Measurements from ENCODE around the gene E2F4.
A peak's percentile ranks its signal among the peaks of the same experiment; 100 is the strongest.

Gene E2F4

GRCh38 chr16:67177743-67178699 lies 13.9 kb upstream of the E2F4 start:
- Mint-ChIP-seq H3K9me3 (no peaks in the 10 kb centered on the region), H3K27ac (no peak overlapping the region), H3K27me3 (peaks cover 52% of the 10 kb centered on the region), H3K4me1 (ENCODE audit: low read depth) (peaks cover 27% of the 10 kb centered on the region), H3K36me3 (ENCODE audit: low read depth) (no peaks in the 10 kb centered on the region), H3K4me3 (peak overlapping the region; percentile 37)
- DNase-seq: peak; percentile 66

- no peak overlapping the region for H3K4me3 Mint-ChIP-seq
- DNase-seq: no peak
- H3K9me3 Mint-ChIP-seq: no peaks in the 10 kb centered on the region
- peaks cover 16% of the 10 kb centered on the region for H3K4me1 Mint-ChIP-seq (ENCODE audit: low read depth)
- H3K36me3 Mint-ChIP-seq (ENCODE audit: low read depth): no peaks in the 10 kb centered on the region
- no peak overlapping the region for H3K27ac Mint-ChIP-seq
- peaks cover 41% of the 10 kb centered on the region for H3K27me3 Mint-ChIP-seq
Observed at GRCh38 chr16:67179421-67180080, 12.4 kb upstream of the E2F4 start.

- Mint-ChIP-seq H3K4me3 (no peak overlapping the region), H3K27me3 (peaks cover 45% of the 10 kb centered on the region), H3K27ac (no peak overlapping the region), H3K4me1 (ENCODE audit: low read depth) (peaks cover 22% of the 10 kb centered on the region), H3K36me3 (ENCODE audit: low read depth) (no peaks in the 10 kb centered on the region), H3K9me3 (no peaks in the 10 kb centered on the region)
- DNase-seq: no peak
Observed at GRCh38 chr16:67180166-67180565, 11.8 kb upstream of the E2F4 start.

- Mint-ChIP-seq H3K9me3 (no peaks in the 10 kb centered on the region), H3K27me3 (peaks cover 38% of the 10 kb centered on the region), H3K36me3 (ENCODE audit: low read depth) (no peaks in the 10 kb centered on the region), H3K4me1 (ENCODE audit: low read depth) (peaks cover 28% of the 10 kb centered on the region), H3K4me3 (no peak overlapping the region), H3K27ac (no peak overlapping the region)
- DNase-seq: no peak
Observed at GRCh38 chr16:67181346-67181745, 10.6 kb upstream of the E2F4 start.

- H3K27ac Mint-ChIP-seq: no peak overlapping the region
- no peak for DNase-seq
- no peaks in the 10 kb centered on the region for H3K36me3 Mint-ChIP-seq (ENCODE audit: low read depth)
- H3K4me3 Mint-ChIP-seq: no peak overlapping the region
- H3K27me3 Mint-ChIP-seq: peaks cover 38% of the 10 kb centered on the region
- H3K4me1 Mint-ChIP-seq (ENCODE audit: low read depth): peaks cover 28% of the 10 kb centered on the region
- no peaks in the 10 kb centered on the region for H3K9me3 Mint-ChIP-seq
Observed at GRCh38 chr16:67182288-67182687, 9.7 kb upstream of the E2F4 start.

- no peaks in the 10 kb centered on the region for H3K9me3 Mint-ChIP-seq
- H3K36me3 Mint-ChIP-seq (ENCODE audit: low read depth): no peaks in the 10 kb centered on the region
- peaks cover 29% of the 10 kb centered on the region for H3K27me3 Mint-ChIP-seq
- H3K27ac Mint-ChIP-seq: no peak overlapping the region
- no peak for DNase-seq
- H3K4me3 Mint-ChIP-seq: no peak overlapping the region
- H3K4me1 Mint-ChIP-seq (ENCODE audit: low read depth): peaks cover 20% of the 10 kb centered on the region
Observed at GRCh38 chr16:67183284-67183626, 8.7 kb upstream of the E2F4 start.

GRCh38 chr16:67183627-67184452 lies 8.1 kb upstream of the E2F4 start, which contains the start of gene MATCAP1:
Gene MATCAP1 (minus strand): TSS chr16:67183963. CDS start chr16:67180610, 3,353 bp downstream.
- H3K4me3 Mint-ChIP-seq: no peak within 1 kb of the TSS
- H3K27me3 Mint-ChIP-seq: peaks cover 25% of the 10 kb centered on the region
- H3K27ac Mint-ChIP-seq: no peak within 1 kb of the TSS
- H3K4me1 Mint-ChIP-seq (ENCODE audit: low read depth): peaks cover 16% of the 10 kb centered on the region
- H3K36me3 Mint-ChIP-seq (ENCODE audit: low read depth): no peaks in the 10 kb centered on the region
- no peaks in the 10 kb centered on the region for H3K9me3 Mint-ChIP-seq
- DNase-seq: peak; percentile 94

GRCh38 chr16:67184453-67184994 lies 7.4 kb upstream of the E2F4 start:
- no peak for DNase-seq
- no peak overlapping the region for H3K4me3 Mint-ChIP-seq

GRCh38 chr16:67184995-67185650 lies 6.8 kb upstream of the E2F4 start:
- Mint-ChIP-seq H3K36me3 (ENCODE audit: low read depth) (no peaks in the 10 kb centered on the region), H3K9me3 (no peaks in the 10 kb centered on the region), H3K4me1 (ENCODE audit: low read depth) (peaks cover 15% of the 10 kb centered on the region), H3K4me3 (peak overlapping the region; percentile 71), H3K27ac (no peak overlapping the region), H3K27me3 (peaks cover 19% of the 10 kb centered on the region)
- DNase-seq: peak; percentile 91

More at GRCh38 chr16:67184453-67184994, 7.4 kb upstream of the E2F4 start:
- no peaks in the 10 kb centered on the region for H3K36me3 Mint-ChIP-seq (ENCODE audit: low read depth)
- H3K4me1 Mint-ChIP-seq (ENCODE audit: low read depth): peaks cover 15% of the 10 kb centered on the region
- H3K9me3 Mint-ChIP-seq: no peaks in the 10 kb centered on the region
- H3K27ac Mint-ChIP-seq: no peak overlapping the region
- peaks cover 19% of the 10 kb centered on the region for H3K27me3 Mint-ChIP-seq

GRCh38 chr16:67185651-67186134 lies 6.3 kb upstream of the E2F4 start:
- H3K27ac Mint-ChIP-seq: no peak overlapping the region
- no peaks in the 10 kb centered on the region for H3K36me3 Mint-ChIP-seq (ENCODE audit: low read depth)
- H3K4me1 Mint-ChIP-seq (ENCODE audit: low read depth): peaks cover 15% of the 10 kb centered on the region
- no peak for DNase-seq
- no peaks in the 10 kb centered on the region for H3K9me3 Mint-ChIP-seq
- H3K4me3 Mint-ChIP-seq: no peak overlapping the region
- peaks cover 19% of the 10 kb centered on the region for H3K27me3 Mint-ChIP-seq

- Mint-ChIP-seq H3K4me1 (ENCODE audit: low read depth) (peaks cover 20% of the 10 kb centered on the region), H3K4me3 (no peak overlapping the region), H3K36me3 (ENCODE audit: low read depth) (no peaks in the 10 kb centered on the region), H3K9me3 (no peaks in the 10 kb centered on the region), H3K27me3 (peaks cover 19% of the 10 kb centered on the region), H3K27ac (no peak overlapping the region)
- DNase-seq: no peak
Observed at GRCh38 chr16:67186550-67186950, 5.4 kb upstream of the E2F4 start.

- Mint-ChIP-seq H3K4me1 (ENCODE audit: low read depth) (peaks cover 23% of the 10 kb centered on the region), H3K36me3 (ENCODE audit: low read depth) (peaks cover under 1% of the 10 kb centered on the region), H3K27ac (no peak overlapping the region), H3K4me3 (no peak overlapping the region), H3K9me3 (no peaks in the 10 kb centered on the region), H3K27me3 (peaks cover 19% of the 10 kb centered on the region)
- DNase-seq: no peak
Observed at GRCh38 chr16:67187175-67187890, 4.6 kb upstream of the E2F4 start.

- H3K27ac Mint-ChIP-seq: no peak overlapping the region
- no peak for DNase-seq
- no peak overlapping the region for H3K4me3 Mint-ChIP-seq
- H3K36me3 Mint-ChIP-seq (ENCODE audit: low read depth): peaks cover 10% of the 10 kb centered on the region
- no peaks in the 10 kb centered on the region for H3K9me3 Mint-ChIP-seq
- H3K4me1 Mint-ChIP-seq (ENCODE audit: low read depth): peaks cover 33% of the 10 kb centered on the region
- H3K27me3 Mint-ChIP-seq: peaks cover 19% of the 10 kb centered on the region
Observed at GRCh38 chr16:67188323-67188722, 3.6 kb upstream of the E2F4 start.
